Pancreas (tissue), 10 donors: ENCODE data around the gene ENPP3. TPM values are rescaled to one million over a fixed set of nuclear protein-coding genes. Genes with fewer than 3 reads are reported as not detected.
A peak's percentile ranks its signal among the peaks of the same experiment; 100 is the strongest.

Experiments
- ATAC-seq, 4 donors: fragments of 200-7000 bp; cut with Tn5 transposase; one replicate each; pipeline versions ENCODE4 v1.8.0 to v1.9.1; 2020; ENCODE audit warnings: mild to moderate bottlenecking in 4 of 4, moderate library complexity in 4 of 4
- DNase-seq, 6 donors: peaks; one replicate each; pipeline ENCODE4 v3.0.0-alpha.2; 2020
- FAIRE-seq: peaks from 2 replicates; lab custom pipeline; 2012; peaks lifted over from hg19 to GRCh38; lab: Jason Lieb, UNC
- H3K27ac ChIP-seq, 4 donors: fragments of 200-600 bp; sonication (generic); 1 replicate in 3 of 4; 2 replicates in 1 of 4; pipeline versions ENCODE4 v1.5.0 to v1.8.0; 2020
- H3K27me3 ChIP-seq, 4 donors: fragments of 200-600 bp; one replicate each; pipeline ENCODE4 v1.8.0; 2021
- H3K36me3 ChIP-seq, 3 donors: fragments of 200-600 bp; sonication (generic) in 1 of 3; one replicate each; pipeline versions ENCODE4 v1.5.0 to v1.8.0; 2020 to 2021
- H3K4me1 ChIP-seq, 3 donors: fragments of 200-600 bp; one replicate each; pipeline ENCODE4 v1.8.0; 2021
- H3K4me3 ChIP-seq, 4 donors: fragments of 200-600 bp; sonication (generic) in 2 of 4; one replicate each; pipeline versions ENCODE4 v1.5.0 to v1.8.0; 2020 to 2021
- H3K9me3 ChIP-seq, 4 donors: fragments of 200-600 bp; one replicate each; pipeline ENCODE4 v1.8.0; 2021
- CTCF ChIP-seq, 4 donors: fragments of 200-600 bp; sonication (generic) in 3 of 4; IDR thresholded peaks; one replicate each; pipeline versions ENCODE4 v1.5.0 to v1.8.0; 2021; ENCODE audit warnings: antibody characterized with exemption in 4 of 4
- WGBS, 2 donors: extraction: QIAGEN DNeasy Blood & Tissue Kit; methylation state at CpG; one replicate each; pipeline ENCODE4 v1.1.7; 2013; 5-methylcytosine and 5-hydroxymethylcytosine counted together
- intact Hi-C, 3 donors: fragments of 100-400 bp; cut with DNase I; formaldehyde crosslinking; loops; one replicate each; pipeline versions ENCODE4 v1.11.1 to v1.14.2; 2022
- polyA plus RNA-seq, 2 donors: library from polyadenylated mRNA; stranded (reverse); fragments of 200-250 nt; gene quantifications; one replicate each; pipeline ENCODE4 v1.2.3, GENCODE V29; 2013
- total RNA-seq, 6 donors: library from RNA; stranded (reverse); fragmentation: NEBNext Ultra II Directional in 4 of 6; extraction: Animal tissue kit (Norgen Biotek cat#: 25700) in 4 of 6; gene quantifications; one replicate each; pipeline versions ENCODE4 v1.2.1 to v1.2.4, GENCODE V29; 2021 to 2023
- donor health status: healthy with polysubstance abuse.
- donor health status: DM: no; HTN: no; CAD: no; lungs with moderate emphysema.
- donor health status: DM: no; HTN: no; CAD: no.
- donor health status: control.
- donor health status: control.
- donor health status: Bipolar disorder and iron deficiency.
- donor health status: DM: yes; HTN: yes; CAD: no.
- donor health status: DM: no; HTN: no; CAD: no.
- donor health status: DM: no; HTN: no; CAD: no.
- donor health status: DM: yes; HTN: yes; CAD: no.

The ENPP3 gene
- total and polyA plus RNA-seq, 8 donors: 0.07 to 0.38 (median 0.13) TPM; not detected in 3

GRCh38 chr6:131627724-131628682 lies 9.1 kb upstream of the ENPP3 start, which contains the start of gene MED23:
Gene MED23 (minus strand): TSS chr6:131628242. CDS start chr6:131628049, 193 bp downstream.
- WGBS, 2 donors: 0% methylated on average over 53 of the region's 53 CpGs
- Histone ChIP-seq H3K27me3 (no peaks in the 10 kb centered on the region), H3K36me3 (peaks cover 0 to 16% (median 8%) of the 10 kb centered on the region in 3 donors), H3K4me3 (peak within 1 kb of the TSS; percentile 56 to 76 (median 60)), H3K27ac (peak within 1 kb of the TSS; percentile 44 to 85 (median 66)), H3K4me1 (peaks cover 0 to 11% (median 8%) of the 10 kb centered on the region in 3 donors), H3K9me3 (no peaks in the 10 kb centered on the region)
- ATAC-seq (peak; percentile 99 to 100 (median 99)), FAIRE-seq (no peak), DNase-seq (peak; percentile 92 to 97 (median 96))
- intact Hi-C loops: no loop called here
- peak; percentile 83 to 94 (median 92) for TF ChIP-seq CTCF (IDR thresholded peaks at IDR 0.05)

GRCh38 chr6:131628726-131629125 lies 8.4 kb upstream of the ENPP3 start:
- Histone ChIP-seq H3K27me3 (no peaks in the 10 kb centered on the region), H3K4me1 (peaks cover 0 to 11% (median 8%) of the 10 kb centered on the region in 3 donors), H3K27ac (no peak overlapping the region), H3K4me3 (peak overlapping the region in 2 of 4 donors; percentile 61 to 76), H3K36me3 (peaks cover 0 to 9% (median 8%) of the 10 kb centered on the region in 3 donors), H3K9me3 (no peaks in the 10 kb centered on the region)
- 31 to 38% methylated on average over 1 of the region's 1 CpG for WGBS, 2 donors
- no peak for DNase-seq
- no peak for TF ChIP-seq CTCF (IDR thresholded peaks at IDR 0.05)
- ATAC-seq: no peak
- intact Hi-C loops: no loop called here
- FAIRE-seq: no peak

GRCh38 chr6:131629651-131630050 lies 7.5 kb upstream of the ENPP3 start:
- 56 to 69% methylated on average over 2 of the region's 2 CpGs for WGBS, 2 donors
- Histone ChIP-seq H3K27me3 (no peaks in the 10 kb centered on the region), H3K4me1 (peaks cover 0 to 11% (median 8%) of the 10 kb centered on the region in 3 donors), H3K9me3 (no peaks in the 10 kb centered on the region), H3K4me3 (no peak overlapping the region), H3K36me3 (peaks cover 0 to under 1% (median 0%) of the 10 kb centered on the region in 3 donors), H3K27ac (no peak overlapping the region)
- no peak for TF ChIP-seq CTCF (IDR thresholded peaks at IDR 0.05)
- DNase-seq (no peak), ATAC-seq (no peak), FAIRE-seq (no peak)
- intact Hi-C loops: no loop called here

GRCh38 chr6:131631625-131632289 lies 5.3 kb upstream of the ENPP3 start:
- TF ChIP-seq CTCF (IDR thresholded peaks at IDR 0.05): no peak
- no peak for FAIRE-seq
- ATAC-seq: no peak
- Histone ChIP-seq H3K9me3 (no peaks in the 10 kb centered on the region), H3K27ac (no peak overlapping the region), H3K4me3 (no peak overlapping the region), H3K4me1 (peaks cover 0 to 7% (median 4%) of the 10 kb centered on the region in 3 donors), H3K36me3 (no peaks in the 10 kb centered on the region), H3K27me3 (no peaks in the 10 kb centered on the region)
- WGBS, 2 donors: 65% methylated on average over 3 of the region's 3 CpGs
- intact Hi-C loops: no loop called here
- DNase-seq: no peak
